HG02642 (cell line): ENCODE measurements around the gene LNX1.

Experiments used
- ATAC-seq: cut with Tn5 transposase; IDR thresholded peaks from one replicate; pipeline ENCODE4 v1.9.1; 2021; ENCODE audit warnings: mild to moderate bottlenecking; ENCODE audit not compliant: unreplicated experiment, poor library complexity

The LNX1 gene

GRCh38 chr4:53541577-53542206, 49.6 kb downstream of the LNX1 start:
- no peak for ATAC-seq

GRCh38 chr4:53538756-53539155, 52.5 kb downstream of the LNX1 start:
- ATAC-seq: no peak

- no peak for ATAC-seq
Observed at GRCh38 chr4:53537606-53538005, 53.7 kb downstream of the LNX1 start.

- ATAC-seq: no peak
Observed at GRCh38 chr4:53536328-53536727, 55.0 kb downstream of the LNX1 start.

- no peak for ATAC-seq
Observed at GRCh38 chr4:53535567-53535966, 55.7 kb downstream of the LNX1 start.

- no peak for ATAC-seq
Observed at GRCh38 chr4:53534684-53535083, 56.6 kb downstream of the LNX1 start.

- no peak for ATAC-seq
Observed at GRCh38 chr4:53532521-53532920, 58.8 kb downstream of the LNX1 start.

GRCh38 chr4:53531585-53532224, 59.6 kb downstream of the LNX1 start:
- no peak for ATAC-seq

- no peak for ATAC-seq
Observed at GRCh38 chr4:53529025-53529424, 62.3 kb downstream of the LNX1 start.

- ATAC-seq: no peak
Observed at GRCh38 chr4:53527930-53528329, 63.4 kb downstream of the LNX1 start.

- ATAC-seq: no peak
Observed at GRCh38 chr4:53527326-53527725, 64.0 kb downstream of the LNX1 start.

- no peak for ATAC-seq
Observed at GRCh38 chr4:53522334-53522733, 69.0 kb downstream of the LNX1 start.

GRCh38 chr4:53520116-53520515, 71.2 kb downstream of the LNX1 start:
- no peak for ATAC-seq

- no peak for ATAC-seq
Observed at GRCh38 chr4:53518807-53519206, 72.5 kb downstream of the LNX1 start.

- ATAC-seq: no peak
Observed at GRCh38 chr4:53515076-53515475, 76.2 kb downstream of the LNX1 start.

- ATAC-seq: no peak
Observed at GRCh38 chr4:53514509-53514908, 76.8 kb downstream of the LNX1 start.

GRCh38 chr4:53512608-53513007, 78.7 kb downstream of the LNX1 start:
- ATAC-seq: no peak

- no peak for ATAC-seq
Observed at GRCh38 chr4:53511014-53511413, 80.3 kb downstream of the LNX1 start.

GRCh38 chr4:53510321-53510720, 81.0 kb downstream of the LNX1 start:
- no peak for ATAC-seq

- ATAC-seq: no peak
Observed at GRCh38 chr4:53508446-53508845, 82.8 kb downstream of the LNX1 start.

GRCh38 chr4:53507671-53508286, 83.5 kb downstream of the LNX1 start:
- no peak for ATAC-seq

GRCh38 chr4:53507058-53507457, 84.2 kb downstream of the LNX1 start:
- no peak for ATAC-seq
